Esophagus muscularis mucosa (tissue), 4 donors: ENCODE measurements around the gene FOXR2. TPM values are rescaled to one million over a fixed set of nuclear protein-coding genes. Genes with fewer than 3 reads are reported as not detected.

Experiments used
- DNase-seq: peaks from one replicate; pipeline ENCODE4 v3.0.0-alpha.2; 2017; ENCODE audit errors: extremely low spot score
- H3K27ac ChIP-seq, 4 donors: fragments of 200-600 bp; sonication (generic); replicated peaks in 1 of 4; 1 replicate in 3 of 4; 2 replicates in 1 of 4; pipeline ENCODE4 v1.5.1; 2016 to 2019; ENCODE audit warnings: mild to moderate bottlenecking in 1 of 4
- H3K27me3 ChIP-seq, 4 donors: fragments of 200-600 bp; sonication (generic); one replicate each; pipeline versions ENCODE4 v1.5.1 to v1.6.0; 2016 to 2019
- H3K36me3 ChIP-seq, 4 donors: fragments of 200-600 bp; sonication (generic); one replicate each; pipeline ENCODE4 v1.5.1; 2016 to 2019
- H3K4me1 ChIP-seq, 4 donors: fragments of 200-600 bp; sonication (generic); one replicate each; pipeline ENCODE4 v1.5.1; 2016 to 2019
- H3K4me3 ChIP-seq, 4 donors: fragments of 200-600 bp; sonication (generic); 1 replicate in 2 of 4; 2 replicates in 2 of 4; pipeline ENCODE4 v1.5.1; 2016 to 2019; ENCODE audit warnings: mild to moderate bottlenecking in 4 of 4, moderate library complexity in 1 of 4
- H3K9me3 ChIP-seq, 4 donors: fragments of 200-600 bp; sonication (generic); 1 replicate in 3 of 4; 2 replicates in 1 of 4; pipeline ENCODE4 v1.5.1; 2016 to 2019
- EP300 ChIP-seq: sonication (generic); formaldehyde crosslinking; IDR thresholded peaks from one replicate; pipeline ENCODE4 v1.6.1; 2017; ENCODE audit warnings: antibody characterized with exemption
- POLR2A ChIP-seq: fragments of 450-650 bp; IDR thresholded peaks from one replicate; pipeline ENCODE4 v1.6.1; 2017; ENCODE audit warnings: antibody characterized with exemption, moderate library complexity, mild to moderate bottlenecking, low read depth
- POLR2AphosphoS5 ChIP-seq, 2 donors: sonication (generic); formaldehyde crosslinking; IDR thresholded peaks; one replicate each; pipeline ENCODE4 v1.6.1; 2017; ENCODE audit warnings: antibody characterized with exemption in 2 of 2
- WGBS: methylation state at CpG from one replicate; pipeline ENCODE4 v1.1.5; 2018; 5-methylcytosine and 5-hydroxymethylcytosine counted together
- intact Hi-C: fragments of 100-400 bp; cut with DNase I; formaldehyde crosslinking; loops from one replicate; pipeline ENCODE4 v1.15.1; 2023
- total RNA-seq, 4 donors: library from RNA; depleted of rRNA; stranded (reverse); fragments of >200 nt; gene quantifications; one replicate each; pipeline versions ENCODE4 v1.1.0 to v1.2.1, GENCODE V29; 2016
- TF ChIP-seq, protein P1 (sequence below), 3 experiments: fragments of 200-600 bp in 2 of 3; fragments of 450-650 bp in 1 of 3; sonication (generic) in 2 of 3; IDR thresholded peaks; one replicate each; pipeline ENCODE4 v1.5.1; 2017 to 2019; ENCODE audit warnings: antibody characterized with exemption in 3 of 3, mild to moderate bottlenecking in 2 of 3, moderate library complexity in 1 of 3

Gene FOXR2
- total RNA-seq, 4 donors from 2014 or later = not detected

DNA sequence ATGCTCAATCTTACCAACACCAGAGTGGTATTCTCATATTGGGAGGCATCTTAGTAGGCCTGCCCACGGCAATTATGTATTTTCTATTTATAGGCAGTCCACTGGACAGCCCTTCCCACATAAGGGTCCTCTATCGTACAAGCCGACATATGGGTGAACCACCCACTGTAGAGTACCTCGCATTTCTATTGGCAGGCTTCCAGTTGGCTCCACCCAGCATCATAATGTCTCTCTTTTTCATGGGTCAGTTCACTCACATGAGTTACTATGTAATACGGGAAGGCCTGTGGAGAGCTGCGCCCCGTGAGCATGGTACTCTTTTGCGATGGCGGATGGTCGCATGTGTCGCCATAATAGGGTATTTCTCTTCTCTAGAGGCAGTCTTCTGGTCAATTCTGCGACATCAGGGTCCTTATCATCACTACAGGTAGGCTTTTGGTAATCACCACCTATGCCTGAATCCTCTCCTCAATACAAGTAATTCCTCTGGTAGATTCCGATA lies 29.4 kb upstream of the FOXR2 start:
- TF ChIP-seq POLR2A = no peak
- Histone ChIP-seq H3K9me3 (peaks cover 0 to 4% (median 0%) of the 10 kb centered on the region in 4 donors), H3K27ac (no peak overlapping the region), H3K4me1 (no peaks in the 10 kb centered on the region), H3K36me3 (no peaks in the 10 kb centered on the region), H3K27me3 (no peaks in the 10 kb centered on the region), H3K4me3 (no peak overlapping the region)
- intact Hi-C loops = no loop called here
- no peak for DNase-seq
- WGBS = 83% methylated on average over 12 of the region's 13 CpGs

DNA sequence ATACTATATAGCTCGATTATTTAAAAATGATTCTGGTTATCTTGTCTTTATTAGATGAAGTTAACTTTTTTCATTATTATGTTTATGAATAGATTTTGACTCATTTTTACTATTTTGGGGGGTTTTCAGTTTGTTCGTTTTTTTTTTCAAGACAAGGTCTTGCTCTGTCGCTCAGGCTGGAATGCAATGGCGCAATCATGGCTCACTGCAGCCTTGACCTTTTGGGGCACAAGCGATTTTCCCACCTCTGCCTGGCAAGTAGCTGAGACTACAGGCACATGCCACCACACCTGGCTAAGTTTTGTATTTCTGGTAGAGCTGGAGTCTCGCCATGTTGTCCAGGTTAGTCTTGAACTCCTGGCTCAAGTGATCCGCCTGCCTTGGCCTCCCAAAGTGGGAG lies 24.9 kb upstream of the FOXR2 start:
- DNase-seq = no peak
- TF ChIP-seq EP300 = no peak
- no peaks in the 10 kb centered on the region for H3K36me3 ChIP-seq
- no peak overlapping the region for H3K27ac ChIP-seq
- H3K4me3 ChIP-seq = no peak overlapping the region
- intact Hi-C loops = no loop called here
- H3K4me1 ChIP-seq = no peaks in the 10 kb centered on the region
- H3K9me3 ChIP-seq = no peaks in the 10 kb centered on the region
- no peaks in the 10 kb centered on the region for H3K27me3 ChIP-seq
- 73% methylated on average over 7 of the region's 7 CpGs for WGBS

DNA sequence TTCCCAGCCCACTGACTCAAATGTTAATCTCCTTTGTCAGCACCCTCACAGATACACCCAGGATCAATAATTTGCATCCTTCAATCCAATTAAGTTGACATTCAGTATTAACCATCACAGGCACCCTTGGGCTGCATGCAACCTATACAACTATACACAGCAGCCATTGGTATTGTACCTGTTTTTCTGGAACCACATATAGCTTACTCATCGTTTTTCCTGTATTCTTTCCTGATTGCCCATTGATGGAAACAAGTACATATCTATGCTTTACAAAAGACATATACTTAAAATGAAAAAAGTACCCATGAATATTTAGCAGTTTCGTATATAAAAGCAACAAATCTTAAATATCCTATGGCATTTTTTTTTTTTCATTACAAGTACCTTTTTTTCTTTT lies 3.7 kb upstream of the FOXR2 start:
- no peak for DNase-seq
- Histone ChIP-seq H3K9me3 (no peaks in the 10 kb centered on the region), H3K4me3 (no peak overlapping the region), H3K27me3 (no peaks in the 10 kb centered on the region), H3K4me1 (no peaks in the 10 kb centered on the region), H3K27ac (no peak overlapping the region), H3K36me3 (no peaks in the 10 kb centered on the region)
- 38% methylated on average over 2 of the region's 2 CpGs for WGBS
- no peak for TF ChIP-seq POLR2A
- TF ChIP-seq, protein P1, sequence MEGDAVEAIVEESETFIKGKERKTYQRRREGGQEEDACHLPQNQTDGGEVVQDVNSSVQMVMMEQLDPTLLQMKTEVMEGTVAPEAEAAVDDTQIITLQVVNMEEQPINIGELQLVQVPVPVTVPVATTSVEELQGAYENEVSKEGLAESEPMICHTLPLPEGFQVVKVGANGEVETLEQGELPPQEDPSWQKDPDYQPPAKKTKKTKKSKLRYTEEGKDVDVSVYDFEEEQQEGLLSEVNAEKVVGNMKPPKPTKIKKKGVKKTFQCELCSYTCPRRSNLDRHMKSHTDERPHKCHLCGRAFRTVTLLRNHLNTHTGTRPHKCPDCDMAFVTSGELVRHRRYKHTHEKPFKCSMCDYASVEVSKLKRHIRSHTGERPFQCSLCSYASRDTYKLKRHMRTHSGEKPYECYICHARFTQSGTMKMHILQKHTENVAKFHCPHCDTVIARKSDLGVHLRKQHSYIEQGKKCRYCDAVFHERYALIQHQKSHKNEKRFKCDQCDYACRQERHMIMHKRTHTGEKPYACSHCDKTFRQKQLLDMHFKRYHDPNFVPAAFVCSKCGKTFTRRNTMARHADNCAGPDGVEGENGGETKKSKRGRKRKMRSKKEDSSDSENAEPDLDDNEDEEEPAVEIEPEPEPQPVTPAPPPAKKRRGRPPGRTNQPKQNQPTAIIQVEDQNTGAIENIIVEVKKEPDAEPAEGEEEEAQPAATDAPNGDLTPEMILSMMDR (IDR thresholded peaks at IDR 0.05) = no peak
- intact Hi-C loops = no loop called here

DNA sequence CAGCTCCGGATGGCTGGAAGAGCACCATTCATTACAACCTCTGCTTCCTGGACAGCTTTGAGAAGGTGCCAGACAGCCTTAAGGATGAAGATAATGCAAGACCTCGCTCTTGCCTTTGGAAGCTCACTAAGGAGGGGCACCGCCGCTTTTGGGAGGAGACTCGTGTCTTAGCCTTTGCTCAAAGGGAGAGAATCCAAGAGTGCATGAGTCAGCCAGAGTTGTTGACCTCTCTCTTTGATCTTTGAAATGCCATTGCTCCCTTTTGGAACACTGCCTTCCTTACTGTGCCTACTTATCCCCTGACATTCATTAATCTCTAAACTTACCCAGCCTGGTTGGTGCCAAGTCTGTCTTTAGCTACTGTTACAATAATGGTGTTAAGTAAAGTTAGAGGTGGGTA lies 1.2 kb downstream of the FOXR2 start:
- intact Hi-C loops = no loop called here
- H3K4me3 ChIP-seq = no peak overlapping the region
- H3K4me1 ChIP-seq = no peaks in the 10 kb centered on the region
- no peak overlapping the region for H3K27ac ChIP-seq
- no peaks in the 10 kb centered on the region for H3K36me3 ChIP-seq
- no peaks in the 10 kb centered on the region for H3K27me3 ChIP-seq
- no peaks in the 10 kb centered on the region for H3K9me3 ChIP-seq
- TF ChIP-seq, protein P1 (IDR thresholded peaks at IDR 0.05) = no peak
- TF ChIP-seq EP300 = no peak
- TF ChIP-seq POLR2A = no peak
- no peak for TF ChIP-seq POLR2AphosphoS5 (IDR thresholded peaks at IDR 0.05)
- WGBS = 50% methylated on average over 5 of the region's 5 CpGs
- no peak for DNase-seq

DNA sequence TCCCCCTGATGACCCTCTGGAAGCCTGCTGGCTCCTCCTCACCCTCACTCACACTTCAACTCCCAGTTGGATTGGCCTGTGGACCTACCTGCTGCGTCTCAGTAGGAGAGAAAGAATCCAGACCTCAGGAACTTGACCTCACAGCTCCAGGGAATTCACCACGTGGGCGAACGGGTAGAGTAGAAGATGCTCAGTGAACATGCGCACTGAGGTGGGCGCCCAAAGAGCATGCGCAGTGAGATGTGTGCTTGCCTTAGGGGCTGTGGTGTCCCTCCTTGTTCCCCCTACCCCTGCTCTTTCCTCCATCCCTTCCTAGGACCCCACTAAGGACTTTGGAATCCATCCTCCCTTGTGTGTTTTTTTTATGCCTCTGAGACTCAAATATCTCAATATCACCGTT lies 12.9 kb downstream of the FOXR2 start:
- H3K27me3 ChIP-seq = peaks cover 0 to 5% (median 0%) of the 10 kb centered on the region in 4 donors
- TF ChIP-seq POLR2AphosphoS5 (IDR thresholded peaks at IDR 0.05) = no peak
- no peak for TF ChIP-seq EP300
- TF ChIP-seq POLR2A = no peak
- TF ChIP-seq, protein P1 (IDR thresholded peaks at IDR 0.05) = no peak
- H3K4me1 ChIP-seq = no peaks in the 10 kb centered on the region
- H3K4me3 ChIP-seq = no peak overlapping the region
- H3K36me3 ChIP-seq = no peaks in the 10 kb centered on the region
- no peak overlapping the region for H3K27ac ChIP-seq
- DNase-seq = no peak
- WGBS = 66% methylated on average over 8 of the region's 8 CpGs
- intact Hi-C loops = no loop called here
- peaks cover 0 to 3% (median 0%) of the 10 kb centered on the region in 4 donors for H3K9me3 ChIP-seq

DNA sequence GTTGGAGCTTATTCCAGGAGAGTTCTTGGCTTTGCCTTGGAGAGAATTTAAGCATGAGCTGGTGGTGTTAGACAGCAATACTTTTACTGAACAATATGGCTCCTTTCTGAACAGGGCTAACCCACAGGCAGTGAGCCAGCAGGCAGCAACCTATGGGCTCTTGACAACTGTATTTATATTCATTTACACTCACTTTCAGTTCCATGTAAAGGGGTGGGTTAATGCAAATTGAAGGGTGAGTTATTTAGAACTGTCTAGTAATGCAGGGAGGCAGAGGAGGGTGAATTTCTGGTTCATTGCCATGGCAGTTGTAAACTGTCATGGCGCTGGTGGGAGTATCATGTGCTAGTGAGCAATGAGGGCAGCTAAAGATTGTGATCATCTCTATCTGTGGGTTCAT lies 15.7 kb downstream of the FOXR2 start:
- no peaks in the 10 kb centered on the region for H3K36me3 ChIP-seq
- no peaks in the 10 kb centered on the region for H3K4me1 ChIP-seq
- no peak for DNase-seq
- TF ChIP-seq POLR2AphosphoS5 (IDR thresholded peaks at IDR 0.05) (no peak), POLR2A (no peak), EP300 (no peak)
- TF ChIP-seq, protein P1 (IDR thresholded peaks at IDR 0.05) = no peak
- WGBS = 50% methylated on average over 1 of the region's 1 CpG
- no peak overlapping the region for H3K27ac ChIP-seq
- intact Hi-C loops = no loop called here
- peaks cover 0 to 5% (median 0%) of the 10 kb centered on the region in 4 donors for H3K27me3 ChIP-seq
- no peaks in the 10 kb centered on the region for H3K9me3 ChIP-seq
- H3K4me3 ChIP-seq = no peak overlapping the region
